Thyroid gland (tissue), 4 donors: ENCODE data around the gene CLK3. TPM values are rescaled to one million over a fixed set of nuclear protein-coding genes. Genes with fewer than 3 reads are reported as not detected.
"Not testable (repeated sequence)": the region's sequence is repeated elsewhere in the genome, so short reads cannot be mapped to it uniquely, and the experiment has no call there.

ENCODE experiments used
- DNase-seq, 2 donors: peaks; one replicate each; pipeline ENCODE4 v3.0.0-alpha.2; 2019
- H3K27ac ChIP-seq, 3 donors: fragments of 200-600 bp; sonication (generic); 1 replicate in 2 of 3; 2 replicates in 1 of 3; pipeline ENCODE4 v1.5.1; 2016 to 2019; ENCODE audit warnings: mild to moderate bottlenecking in 1 of 3, moderate library complexity in 1 of 3
- H3K27me3 ChIP-seq: fragments of 200-600 bp; sonication (generic); one replicate; pipeline ENCODE4 v1.5.1; 2019
- H3K36me3 ChIP-seq, 2 donors: fragments of 200-600 bp; sonication (generic); one replicate each; pipeline ENCODE4 v1.5.1; 2016 to 2019
- H3K4me1 ChIP-seq, 2 donors: fragments of 200-600 bp; sonication (generic); one replicate each; pipeline ENCODE4 v1.5.1; 2017 to 2019
- H3K4me3 ChIP-seq, 3 donors: fragments of 200-600 bp; sonication (generic); replicated peaks in 1 of 3; 1 replicate in 2 of 3; 2 replicates in 1 of 3; pipeline ENCODE4 v1.5.1; 2016; ENCODE audit warnings: mild to moderate bottlenecking in 1 of 3
- H3K9me3 ChIP-seq: fragments of 200-600 bp; sonication (generic); one replicate; pipeline ENCODE4 v1.5.1; 2017
- CTCF ChIP-seq, 6 experiments: fragments of 200-600 bp in 3 of 6; fragments of 450-650 bp in 3 of 6; sonication (generic) in 3 of 6; IDR thresholded peaks; one replicate each; pipeline ENCODE4 v1.5.1; 2016 to 2019; ENCODE audit warnings: antibody characterized with exemption in 6 of 6, mild to moderate bottlenecking in 2 of 6, inconsistent platforms in 1 of 6, moderate library complexity in 1 of 6
- POLR2A ChIP-seq, 2 donors: fragments of 450-650 bp; IDR thresholded peaks; one replicate each; pipeline ENCODE4 v1.6.1; 2017; ENCODE audit warnings: antibody characterized with exemption in 2 of 2, mild to moderate bottlenecking in 2 of 2, moderate library complexity in 1 of 2
- WGBS, 2 donors: methylation state at CpG; one replicate each; pipeline ENCODE4 v1.1.5; 2017; 5-methylcytosine and 5-hydroxymethylcytosine counted together
- intact Hi-C: fragments of 100-400 bp; cut with DNase I; formaldehyde crosslinking; loops from one replicate; pipeline ENCODE4 v1.15.1; 2023
- total RNA-seq, 4 donors: library from RNA; depleted of rRNA; stranded (reverse); fragments of >200 nt; gene quantifications; one replicate each; pipeline ENCODE4 v1.2.3, GENCODE V29; 2016

CLK3 gene
- total RNA-seq, 4 donors from 2014 or later = 91.9 to 156 (median 120) TPM

- no peak overlapping the region for H3K4me3 ChIP-seq
- peaks cover 82 to 89% of the 10 kb centered on the region in 2 donors for H3K36me3 ChIP-seq
- H3K4me1 ChIP-seq = no peaks in the 10 kb centered on the region
- WGBS, 2 donors = 83 to 92% methylated on average over 2 to 5 of the region's 5 CpGs
- intact Hi-C loops = loop anchor here (10.0 kb wide), 1 partner anchor 173 kb away; no protein-coding TSS in a partner anchor
- no peaks in the 10 kb centered on the region for H3K27me3 ChIP-seq
- DNase-seq = no peak
- TF ChIP-seq CTCF (IDR thresholded peaks at IDR 0.05) (no peak), POLR2A (IDR thresholded peaks at IDR 0.05) (no peak)
- H3K9me3 ChIP-seq = no peaks in the 10 kb centered on the region
- H3K27ac ChIP-seq = no peak overlapping the region
These were observed 12.1 kb downstream of the CLK3 start for GRCh38 chr15:74627766-74628165.

DNA sequence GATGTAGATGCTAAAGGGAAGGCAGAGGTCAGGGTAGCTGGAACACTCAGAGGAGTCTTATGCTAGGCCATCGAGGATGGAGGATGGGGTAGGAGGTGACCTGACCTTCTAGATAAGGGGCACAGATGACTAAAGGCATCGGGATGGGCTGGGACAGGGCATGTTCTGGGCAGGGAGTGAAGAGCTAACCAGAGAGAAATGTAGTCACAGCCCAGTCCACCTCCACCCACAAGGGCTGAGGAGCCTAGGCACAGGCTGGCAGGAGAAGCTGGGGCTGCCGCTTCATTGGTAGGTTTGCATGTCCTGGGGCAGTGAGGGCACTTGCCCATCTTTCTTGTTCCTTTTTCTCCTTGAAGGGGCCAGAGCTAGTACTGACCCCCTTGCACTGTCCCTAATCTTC is 12.6 kb downstream of the CLK3 start:
- no peak for DNase-seq
- Histone ChIP-seq H3K27me3 (no peaks in the 10 kb centered on the region), H3K4me1 (no peaks in the 10 kb centered on the region), H3K4me3 (no peak overlapping the region), H3K36me3 (peaks cover 78 to 88% of the 10 kb centered on the region in 2 donors), H3K9me3 (no peaks in the 10 kb centered on the region), H3K27ac (no peak overlapping the region)
- WGBS, 2 donors = 90 to 93% methylated on average over 2 to 3 of the region's 3 CpGs
- TF ChIP-seq POLR2A (IDR thresholded peaks at IDR 0.05) = no peak
- intact Hi-C loops = loop anchor here (10.0 kb wide), 1 partner anchor 173 kb away; no protein-coding TSS in a partner anchor

- intact Hi-C loops = loop anchor here (10.0 kb wide), 1 partner anchor 174 kb away; no protein-coding TSS in a partner anchor
- no peak for TF ChIP-seq POLR2A (IDR thresholded peaks at IDR 0.05)
- TF ChIP-seq CTCF (IDR thresholded peaks at IDR 0.05) = no peak
- Histone ChIP-seq H3K36me3 (peaks cover 77 to 88% of the 10 kb centered on the region in 2 donors), H3K4me1 (no peaks in the 10 kb centered on the region), H3K27me3 (no peaks in the 10 kb centered on the region), H3K4me3 (no peak overlapping the region), H3K27ac (no peak overlapping the region), H3K9me3 (no peaks in the 10 kb centered on the region)
- no peak for DNase-seq
- WGBS, 2 donors = 71 to 72% methylated on average over 5 of the region's 5 CpGs
These were observed 13.3 kb downstream of the CLK3 start for GRCh38 chr15:74628949-74629348.

- not testable (repeated sequence) for H3K4me1 ChIP-seq, DNase-seq, H3K9me3 ChIP-seq, H3K27ac ChIP-seq, H3K27me3 ChIP-seq, H3K4me3 ChIP-seq
- intact Hi-C loops = loop anchor here (5.0 to 10.0 kb wide), 2 partner anchors 175 to 328 kb away; partner anchors contain the start of gene RPP25
- 88% methylated on average over 3 of the region's 10 CpGs; no CpG with 5 or more reads in 1 of the 2 donors for WGBS, 2 donors
- peaks cover 78 to 88% of the 10 kb centered on the region in 2 donors for H3K36me3 ChIP-seq
These were observed 14.1 kb downstream of the CLK3 start for GRCh38 chr15:74629696-74630095.

- Histone ChIP-seq H3K27ac (no peak overlapping the region), H3K27me3 (no peaks in the 10 kb centered on the region), H3K36me3 (peaks cover 70 to 83% of the 10 kb centered on the region in 2 donors), H3K9me3 (no peaks in the 10 kb centered on the region), H3K4me1 (no peaks in the 10 kb centered on the region), H3K4me3 (no peak overlapping the region)
- WGBS, 2 donors = 78 to 79% methylated on average over 2 to 5 of the region's 6 CpGs
- intact Hi-C loops = loop anchor here (5.0 kb wide), 1 partner anchor 327 kb away; the partner anchor contains the start of gene RPP25
- no peak for TF ChIP-seq CTCF (IDR thresholded peaks at IDR 0.05)
- no peak for TF ChIP-seq POLR2A (IDR thresholded peaks at IDR 0.05)
- DNase-seq = no peak
These were observed 14.8 kb downstream of the CLK3 start for GRCh38 chr15:74630284-74631086.

DNA sequence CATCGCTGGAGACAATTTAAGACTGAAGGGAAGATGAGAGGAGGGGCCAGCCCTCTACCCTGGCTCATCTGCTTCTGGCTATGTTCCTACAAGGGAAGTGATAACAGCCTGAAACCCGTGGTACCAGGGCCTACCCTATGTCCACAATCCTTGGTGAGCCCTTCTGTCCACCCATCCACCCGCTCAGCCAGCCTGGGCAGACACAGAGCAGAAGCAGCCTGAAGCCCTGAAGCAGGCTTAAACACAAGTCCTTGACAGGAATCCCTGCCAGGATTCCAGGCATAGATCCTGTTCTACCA is 15.4 kb downstream of the CLK3 start:
- WGBS, 2 donors = 86 to 90% methylated on average over 3 of the region's 3 CpGs
- H3K9me3 ChIP-seq = no peaks in the 10 kb centered on the region
- no peaks in the 10 kb centered on the region for H3K27me3 ChIP-seq
- intact Hi-C loops = loop anchor here (5.0 kb wide), 1 partner anchor 326 kb away; the partner anchor contains the start of gene RPP25
- H3K4me1 ChIP-seq = no peaks in the 10 kb centered on the region
- DNase-seq = no peak
- H3K4me3 ChIP-seq = no peak overlapping the region
- H3K36me3 ChIP-seq = peaks cover 64 to 83% of the 10 kb centered on the region in 2 donors
- TF ChIP-seq CTCF (IDR thresholded peaks at IDR 0.05) (no peak), POLR2A (IDR thresholded peaks at IDR 0.05) (no peak)
- no peak overlapping the region for H3K27ac ChIP-seq
